ENCODE measurements around the gene CCDC12.

The CCDC12 gene

GRCh38 chr3:46907960-46908293, 68.6 kb downstream of the CCDC12 start:
- Histone ChIP-seq H3K4me1 (ENCODE audit: control insufficient read depth, insufficient read depth, low read length, poor library complexity, severe bottlenecking) (peaks cover 15% of the 10 kb centered on the region), H3K27ac (ENCODE audit: low read depth, low read length, severe bottlenecking) (no peak overlapping the region), H3K36me3 (ENCODE audit: control insufficient read depth, insufficient read depth, low read length) (no peaks in the 10 kb centered on the region), H3K9me3 (ENCODE audit: control insufficient read depth, low read length) (no peaks in the 10 kb centered on the region), H3K4me3 (ENCODE audit: extremely low read depth, insufficient read depth, low read length, poor library complexity, severe bottlenecking) (no peak overlapping the region)
- WGBS, 2 experiments (ENCODE audit: insufficient coverage in 2 of 2) = 67% methylated on average over 1 of the region's 1 CpG; no CpG with 5 or more reads in 1 of the 2 experiments

- Histone ChIP-seq H3K27ac (ENCODE audit: low read depth, low read length, severe bottlenecking) (no peak overlapping the region), H3K4me3 (ENCODE audit: extremely low read depth, insufficient read depth, low read length, poor library complexity, severe bottlenecking) (no peak overlapping the region)
- WGBS, 2 experiments (ENCODE audit: insufficient coverage in 2 of 2) = 82 to 97% methylated on average over 4 to 12 of the region's 12 CpGs
Observed at GRCh38 chr3:46907271-46907670, 69.3 kb downstream of the CCDC12 start.

DNA sequence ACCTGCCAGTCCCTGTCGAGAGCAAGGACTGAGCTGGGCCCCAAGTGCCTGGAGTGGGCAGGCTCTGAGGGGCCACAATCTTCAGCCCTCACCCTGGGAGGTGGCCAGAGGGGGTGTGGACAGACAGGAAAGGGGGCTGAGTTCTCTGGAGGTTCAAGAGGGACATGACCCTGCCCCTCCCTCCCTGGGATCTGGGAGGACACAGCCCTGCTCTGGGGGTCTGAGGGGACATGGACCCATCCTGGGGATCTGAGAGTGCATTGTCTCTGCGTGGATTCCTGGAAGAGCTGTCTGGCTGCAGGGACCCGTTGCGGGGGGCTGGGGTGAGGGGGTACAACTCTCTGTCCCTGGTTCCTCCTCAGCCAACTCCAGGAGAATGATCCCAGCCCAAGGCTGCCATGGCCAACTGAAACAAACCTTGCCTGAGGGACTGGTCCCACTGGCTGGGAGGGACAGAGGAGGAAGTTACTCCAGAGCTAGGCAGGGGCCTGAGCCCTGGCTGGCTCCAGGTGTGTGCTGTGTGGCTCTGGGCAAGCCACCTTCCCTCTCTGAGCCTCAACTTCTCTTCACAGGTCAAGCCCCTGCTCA, 70.0 kb downstream of the CCDC12 start:
- Histone ChIP-seq H3K9me3 (ENCODE audit: control insufficient read depth, low read length) (no peaks in the 10 kb centered on the region), H3K36me3 (ENCODE audit: control insufficient read depth, insufficient read depth, low read length) (no peaks in the 10 kb centered on the region), H3K4me1 (ENCODE audit: control insufficient read depth, insufficient read depth, low read length, poor library complexity, severe bottlenecking) (peaks cover 15% of the 10 kb centered on the region), H3K27ac (ENCODE audit: low read depth, low read length, severe bottlenecking) (no peak overlapping the region), H3K4me3 (ENCODE audit: extremely low read depth, insufficient read depth, low read length, poor library complexity, severe bottlenecking) (no peak overlapping the region)
- 94% methylated on average over 4 of the region's 4 CpGs; no CpG with 5 or more reads in 1 of the 2 experiments for WGBS, 2 experiments (ENCODE audit: insufficient coverage in 2 of 2)

More at GRCh38 chr3:46907271-46907670, 69.3 kb downstream of the CCDC12 start:
- H3K36me3 ChIP-seq (ENCODE audit: control insufficient read depth, insufficient read depth, low read length) = no peaks in the 10 kb centered on the region
- H3K4me1 ChIP-seq (ENCODE audit: control insufficient read depth, insufficient read depth, low read length, poor library complexity, severe bottlenecking) = peaks cover 15% of the 10 kb centered on the region
- H3K9me3 ChIP-seq (ENCODE audit: control insufficient read depth, low read length) = no peaks in the 10 kb centered on the region

DNA sequence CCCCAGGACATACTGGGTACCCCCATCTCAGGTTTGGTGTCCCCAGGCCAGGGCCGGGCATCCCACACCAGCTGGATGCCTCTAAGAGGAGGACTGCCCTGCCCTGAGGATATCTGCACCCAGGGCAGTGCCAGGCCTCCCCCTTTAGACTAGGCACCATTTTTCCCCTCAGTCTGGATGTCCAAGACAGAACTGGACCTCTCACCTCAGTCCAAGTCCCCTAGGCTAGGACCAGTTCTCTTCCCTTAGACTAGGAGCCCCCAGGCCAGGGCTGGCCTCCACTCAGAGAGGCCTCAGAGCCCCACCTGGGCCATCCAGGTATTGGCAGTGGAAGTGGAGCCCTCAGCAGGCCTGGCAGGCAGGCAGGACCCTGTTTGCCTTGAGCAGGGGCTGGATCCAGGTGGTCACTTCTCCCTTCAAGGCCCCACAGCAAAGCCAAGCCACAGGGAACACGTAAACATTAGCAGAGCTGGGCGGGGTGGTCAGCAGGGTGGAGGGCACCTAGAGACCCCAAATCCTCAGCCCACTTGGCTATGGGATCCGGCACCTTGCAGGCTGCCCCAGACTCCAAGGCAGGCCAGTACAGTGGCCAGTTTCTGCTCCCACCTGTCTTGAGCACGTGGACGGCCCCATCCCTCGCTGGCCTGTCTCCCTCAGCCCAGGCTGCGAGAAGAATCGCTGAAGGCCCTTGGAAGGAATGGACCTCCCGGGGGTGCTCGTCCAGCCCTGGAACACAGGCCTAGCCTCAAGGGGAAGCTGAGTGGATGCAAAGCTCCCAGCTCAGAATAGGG, 70.7 kb downstream of the CCDC12 start:
- Histone ChIP-seq H3K4me3 (ENCODE audit: extremely low read depth, insufficient read depth, low read length, poor library complexity, severe bottlenecking) (no peak overlapping the region), H3K9me3 (ENCODE audit: control insufficient read depth, low read length) (no peaks in the 10 kb centered on the region), H3K36me3 (ENCODE audit: control insufficient read depth, insufficient read depth, low read length) (no peaks in the 10 kb centered on the region), H3K4me1 (ENCODE audit: control insufficient read depth, insufficient read depth, low read length, poor library complexity, severe bottlenecking) (peaks cover 15% of the 10 kb centered on the region), H3K27ac (ENCODE audit: low read depth, low read length, severe bottlenecking) (no peak overlapping the region)
- 87 to 89% methylated on average over 10 of the region's 11 CpGs for WGBS, 2 experiments (ENCODE audit: insufficient coverage in 2 of 2)

- no peak overlapping the region for H3K27ac ChIP-seq (ENCODE audit: low read depth, low read length, severe bottlenecking)
- H3K36me3 ChIP-seq (ENCODE audit: control insufficient read depth, insufficient read depth, low read length) = no peaks in the 10 kb centered on the region
- no peaks in the 10 kb centered on the region for H3K9me3 ChIP-seq (ENCODE audit: control insufficient read depth, low read length)
- H3K4me3 ChIP-seq (ENCODE audit: extremely low read depth, insufficient read depth, low read length, poor library complexity, severe bottlenecking) = no peak overlapping the region
- 80 to 100% methylated on average over 2 of the region's 3 CpGs for WGBS, 2 experiments (ENCODE audit: insufficient coverage in 2 of 2)
- peaks cover 15% of the 10 kb centered on the region for H3K4me1 ChIP-seq (ENCODE audit: control insufficient read depth, insufficient read depth, low read length, poor library complexity, severe bottlenecking)
Observed at GRCh38 chr3:46905213-46905560, 71.4 kb downstream of the CCDC12 start.

DNA sequence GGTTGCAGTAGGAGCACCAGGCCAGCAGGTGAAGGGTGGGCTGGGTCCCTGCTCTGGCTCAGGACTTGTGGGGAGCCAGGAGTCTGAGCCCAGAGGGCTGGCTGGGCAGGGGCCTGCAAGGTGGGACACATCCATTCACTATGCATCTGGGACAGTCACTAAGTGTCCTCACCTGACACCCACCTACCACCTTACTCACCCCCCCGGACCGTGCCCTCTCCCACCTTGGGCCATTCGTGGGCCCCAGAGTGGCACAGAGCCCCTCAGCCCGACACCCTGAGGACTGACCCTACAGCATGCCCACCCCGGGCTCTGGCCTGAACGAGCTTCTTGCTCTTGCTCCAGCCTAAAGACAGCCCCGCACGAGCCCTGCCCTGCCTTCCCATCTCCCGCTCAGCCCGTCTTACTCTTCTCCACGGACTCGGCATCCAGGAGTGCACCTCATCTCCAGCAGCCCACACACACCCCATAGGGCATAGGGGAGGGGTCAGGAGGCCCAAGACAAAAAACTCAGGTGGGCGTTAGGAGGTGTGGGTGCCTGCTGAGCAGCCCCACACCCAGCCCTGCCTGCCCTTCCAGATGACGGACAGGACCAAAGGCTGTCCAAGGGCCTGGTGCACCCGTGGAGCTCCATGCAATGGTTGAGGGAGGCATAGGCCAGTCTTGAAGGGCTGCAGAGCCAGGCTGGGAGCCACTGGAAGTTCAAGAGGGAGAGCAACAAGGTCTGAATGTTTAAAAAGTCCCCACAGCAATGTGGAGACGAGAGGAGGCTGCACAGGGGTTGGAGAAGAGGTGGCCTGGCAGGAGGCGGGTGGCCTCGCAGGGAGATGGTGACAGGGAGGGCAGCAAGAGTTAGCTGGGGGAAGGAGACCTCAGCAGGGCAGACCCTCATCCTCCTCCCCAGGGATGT, 72.0 kb downstream of the CCDC12 start:
- peaks cover 15% of the 10 kb centered on the region for H3K4me1 ChIP-seq (ENCODE audit: control insufficient read depth, insufficient read depth, low read length, poor library complexity, severe bottlenecking)
- H3K27ac ChIP-seq (ENCODE audit: low read depth, low read length, severe bottlenecking) = no peak overlapping the region
- 93 to 94% methylated on average over 11 to 15 of the region's 18 CpGs for WGBS, 2 experiments (ENCODE audit: insufficient coverage in 2 of 2)
- no peak overlapping the region for H3K4me3 ChIP-seq (ENCODE audit: extremely low read depth, insufficient read depth, low read length, poor library complexity, severe bottlenecking)
- H3K9me3 ChIP-seq (ENCODE audit: control insufficient read depth, low read length) = no peaks in the 10 kb centered on the region
- H3K36me3 ChIP-seq (ENCODE audit: control insufficient read depth, insufficient read depth, low read length) = no peaks in the 10 kb centered on the region

DNA sequence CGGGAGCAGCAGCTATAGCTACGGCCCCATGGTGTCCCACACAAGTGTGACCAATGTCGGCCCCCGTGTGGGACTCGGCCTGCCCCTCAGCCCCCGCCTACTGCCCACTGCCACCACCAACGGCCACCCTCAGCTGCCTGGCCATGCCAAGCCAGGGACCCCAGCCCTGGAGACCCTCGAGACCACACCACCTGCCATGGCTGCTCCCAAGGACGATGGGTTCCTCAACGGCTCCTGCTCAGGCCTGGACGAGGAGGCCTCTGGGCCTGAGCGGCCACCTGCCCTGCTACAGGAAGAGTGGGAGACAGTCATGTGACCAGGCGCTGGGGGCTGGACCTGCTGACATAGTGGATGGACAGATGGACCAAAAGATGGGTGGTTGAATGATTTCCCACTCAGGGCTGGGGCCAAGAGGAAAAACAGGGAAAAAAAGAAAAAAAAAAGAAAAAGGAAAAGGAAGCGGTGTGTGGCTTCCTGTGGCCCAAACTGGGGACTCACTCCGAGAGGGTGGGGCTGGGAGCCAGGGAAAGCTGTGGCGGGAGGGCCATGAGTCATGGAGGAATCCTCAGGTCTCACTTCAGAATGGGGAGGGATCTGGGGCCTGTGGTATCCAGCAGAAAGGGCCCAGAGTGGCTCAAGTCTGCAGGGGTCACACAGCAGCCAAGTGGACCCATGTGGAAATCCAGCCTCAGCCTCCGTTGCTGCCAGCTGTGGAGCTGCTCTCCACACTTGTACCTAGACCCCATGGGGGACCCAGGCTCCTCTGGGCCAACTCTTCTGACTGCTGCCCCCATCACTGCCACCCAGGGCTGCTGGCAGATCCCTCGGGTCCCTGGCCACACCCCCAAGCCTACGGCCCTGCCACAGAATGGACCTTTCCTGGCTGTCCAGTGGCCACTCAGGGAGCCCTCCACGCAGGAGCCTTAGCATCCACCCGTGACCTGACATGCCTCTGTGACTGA, 72.9 kb downstream of the CCDC12 start:
- Histone ChIP-seq H3K27ac (ENCODE audit: low read depth, low read length, severe bottlenecking) (no peak overlapping the region), H3K4me1 (ENCODE audit: control insufficient read depth, insufficient read depth, low read length, poor library complexity, severe bottlenecking) (peaks cover 12% of the 10 kb centered on the region), H3K9me3 (ENCODE audit: control insufficient read depth, low read length) (no peaks in the 10 kb centered on the region), H3K4me3 (ENCODE audit: extremely low read depth, insufficient read depth, low read length, poor library complexity, severe bottlenecking) (no peak overlapping the region), H3K36me3 (ENCODE audit: control insufficient read depth, insufficient read depth, low read length) (no peaks in the 10 kb centered on the region)
- WGBS, 2 experiments (ENCODE audit: insufficient coverage in 2 of 2) = 88 to 92% methylated on average over 20 of the region's 21 CpGs

DNA sequence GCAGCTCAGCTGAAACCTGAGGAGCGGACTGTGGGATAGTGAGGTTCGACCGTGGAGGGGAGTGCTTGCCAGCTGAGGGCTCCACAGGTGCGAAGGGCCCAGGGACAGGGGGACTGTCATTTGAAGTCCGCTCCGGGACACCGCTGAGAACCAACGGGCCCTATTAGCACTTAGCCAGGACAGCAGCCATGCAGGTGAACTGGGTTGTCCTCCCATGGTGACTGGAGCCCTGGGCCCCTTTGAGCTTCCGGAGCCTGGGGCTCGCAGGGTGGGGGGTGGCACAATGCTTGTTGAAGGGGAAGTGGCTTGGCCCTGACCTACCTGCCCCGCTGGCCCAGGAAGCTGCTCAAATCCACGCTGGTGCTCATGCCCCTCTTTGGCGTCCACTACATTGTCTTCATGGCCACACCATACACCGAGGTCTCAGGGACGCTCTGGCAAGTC, 74.3 kb downstream of the CCDC12 start:
- WGBS, 2 experiments (ENCODE audit: insufficient coverage in 2 of 2) = 91 to 92% methylated on average over 7 to 15 of the region's 15 CpGs
- H3K9me3 ChIP-seq (ENCODE audit: control insufficient read depth, low read length) = no peaks in the 10 kb centered on the region
- H3K27ac ChIP-seq (ENCODE audit: low read depth, low read length, severe bottlenecking) = no peak overlapping the region
- H3K4me1 ChIP-seq (ENCODE audit: control insufficient read depth, insufficient read depth, low read length, poor library complexity, severe bottlenecking) = peaks cover 12% of the 10 kb centered on the region
- no peak overlapping the region for H3K4me3 ChIP-seq (ENCODE audit: extremely low read depth, insufficient read depth, low read length, poor library complexity, severe bottlenecking)
- no peaks in the 10 kb centered on the region for H3K36me3 ChIP-seq (ENCODE audit: control insufficient read depth, insufficient read depth, low read length)

- WGBS, 2 experiments (ENCODE audit: insufficient coverage in 2 of 2) = 88 to 90% methylated on average over 12 to 17 of the region's 17 CpGs
- Histone ChIP-seq H3K4me1 (ENCODE audit: control insufficient read depth, insufficient read depth, low read length, poor library complexity, severe bottlenecking) (peaks cover 12% of the 10 kb centered on the region), H3K27ac (ENCODE audit: low read depth, low read length, severe bottlenecking) (no peak overlapping the region), H3K36me3 (ENCODE audit: control insufficient read depth, insufficient read depth, low read length) (no peaks in the 10 kb centered on the region), H3K4me3 (ENCODE audit: extremely low read depth, insufficient read depth, low read length, poor library complexity, severe bottlenecking) (no peak overlapping the region), H3K9me3 (ENCODE audit: control insufficient read depth, low read length) (no peaks in the 10 kb centered on the region)
Observed at GRCh38 chr3:46901591-46902187, 74.9 kb downstream of the CCDC12 start.
